Subcutaneous adipose tissue (tissue), 4 donors: ENCODE measurements around the gene DOCK6. TPM values are rescaled to one million over a fixed set of nuclear protein-coding genes. Genes with fewer than 3 reads are reported as not detected.

Experiments
- CTCF ChIP-seq: fragments of 450-650 bp; IDR thresholded peaks from one replicate; pipeline ENCODE4 v1.5.1; 2016; ENCODE audit warnings: low read depth, mild to moderate bottlenecking, control low read depth, antibody characterized with exemption, moderate library complexity
- total RNA-seq, 4 donors: library from RNA; depleted of rRNA; stranded (reverse); fragments of >200 nt; gene quantifications; one replicate each; pipeline ENCODE4 v1.1.0, GENCODE V29; 2016

DOCK6 gene
- total RNA-seq, 4 donors from 2014 or later: 28.4 to 149 (median 40.6) TPM

DNA sequence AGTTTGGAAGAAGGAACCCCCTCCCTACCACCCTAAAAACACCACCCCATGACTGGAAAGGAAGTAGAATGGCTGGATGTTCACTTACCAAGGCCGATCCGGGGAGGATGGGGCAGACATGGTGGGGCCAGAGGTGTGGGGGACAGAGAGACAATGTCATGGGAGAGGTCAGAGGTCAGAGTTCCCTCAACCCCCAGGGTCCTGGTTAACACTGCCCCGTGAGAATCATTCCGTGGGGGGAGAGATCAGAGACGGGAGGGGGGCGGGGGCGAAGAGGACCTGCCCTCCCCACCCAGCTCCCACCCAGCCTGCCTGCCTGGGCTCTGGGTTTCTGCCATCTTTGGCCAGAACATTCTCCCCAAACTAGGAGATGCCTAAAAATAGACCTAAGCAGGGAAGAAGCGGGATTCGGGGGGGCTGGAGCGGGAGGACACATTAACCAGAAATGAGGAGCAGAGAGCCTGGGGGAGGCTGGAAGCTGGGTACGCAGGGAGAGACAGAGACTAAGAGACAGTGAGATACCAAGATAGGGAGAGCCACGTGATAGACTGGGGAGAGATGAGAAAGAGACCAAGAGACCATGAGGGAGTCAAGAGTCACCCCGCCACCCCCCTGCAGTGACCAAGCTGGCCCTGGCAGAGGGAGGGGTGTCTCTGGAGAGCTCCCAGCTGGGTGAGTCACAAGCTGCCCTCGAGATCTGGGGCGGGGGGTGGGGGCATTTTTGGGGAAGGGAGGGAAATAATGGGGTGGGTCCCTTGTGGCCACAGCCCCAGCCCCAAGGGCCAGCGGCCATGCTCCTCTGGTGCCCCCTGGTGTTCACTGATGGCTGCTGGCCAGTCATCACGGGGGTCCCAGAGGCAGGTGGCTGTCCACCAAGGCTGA is 58.9 kb downstream of the DOCK6 start:
- TF ChIP-seq CTCF: no peak

GRCh38 chr19:11202488-11203193 is 59.7 kb downstream of the DOCK6 start:
- no peak for TF ChIP-seq CTCF

GRCh38 chr19:11201791-11202190 is 60.5 kb downstream of the DOCK6 start:
- no peak for TF ChIP-seq CTCF

DNA sequence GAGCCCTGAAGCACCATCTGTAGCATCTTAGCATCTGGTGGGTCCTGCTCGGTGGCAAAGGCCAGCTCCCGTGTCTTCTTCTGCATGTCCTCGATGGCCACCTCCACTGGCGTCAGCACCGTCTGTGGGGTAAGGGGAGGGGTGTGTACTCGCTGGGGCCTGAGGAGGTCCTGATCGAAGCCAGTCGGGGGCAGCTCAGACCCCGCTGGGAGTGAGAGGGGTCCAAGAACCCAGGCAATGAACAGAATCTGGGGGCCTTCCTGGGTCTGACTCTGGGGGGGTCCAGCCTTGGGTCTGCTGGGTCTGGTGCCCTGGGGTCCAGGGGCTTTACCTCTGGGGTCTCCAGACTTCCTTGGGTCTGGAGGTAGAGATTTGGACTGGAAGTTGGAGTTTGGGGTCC is 61.4 kb downstream of the DOCK6 start:
- no peak for TF ChIP-seq CTCF

DNA sequence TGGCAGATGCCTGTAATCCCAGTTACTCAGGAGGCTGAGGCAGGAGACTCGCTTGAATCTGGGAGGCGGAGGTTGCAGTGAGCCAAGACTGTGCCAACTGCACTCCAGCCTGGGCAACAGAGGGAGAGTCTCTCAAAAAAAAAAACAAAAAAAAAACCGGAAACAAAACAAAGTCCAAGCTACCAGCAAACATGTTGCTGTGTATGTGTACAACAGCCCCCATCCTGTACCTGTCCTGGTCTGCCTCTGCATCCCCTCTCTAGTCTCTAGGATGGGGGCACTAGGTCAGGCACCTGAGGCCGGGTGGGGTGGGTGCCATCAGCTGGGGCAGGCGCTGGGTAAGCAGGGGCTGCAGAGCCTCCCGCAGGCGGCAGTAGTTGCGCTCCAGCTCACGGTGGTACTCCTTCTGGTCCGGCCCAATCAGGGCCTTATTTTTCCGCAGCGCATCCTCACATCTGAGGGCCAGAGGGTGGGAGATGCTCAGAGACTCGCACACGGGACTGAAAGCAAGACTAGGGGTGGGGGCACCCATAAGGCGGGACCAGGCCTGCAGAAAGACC is 62.2 kb downstream of the DOCK6 start:
- no peak for TF ChIP-seq CTCF

- TF ChIP-seq CTCF: no peak
These were observed 62.8 kb downstream of the DOCK6 start for GRCh38 chr19:11199517-11199916.
